Stimulated activated CD4-positive, alpha-beta T cell treated with anti-CD3 and anti-CD28 coated beads, Interleukin-12 subunit alpha, Interleukin-12 subunit beta, amount 100 ng/mL, for 48 hours (primary cell): Measurements from ENCODE around the gene EXOSC6.
"Not testable (repeated sequence)": the region's sequence is repeated elsewhere in the genome, so short reads cannot be mapped to it uniquely, and the experiment has no call there.

Experiments used
- DNase-seq, 3 donors: peaks; one replicate each; pipeline ENCODE4 v3.0.0-alpha.2; 2020; ENCODE audit warnings: low read depth in 2 of 3, low spot score in 1 of 3

The EXOSC6 gene

GRCh38 chr16:70200063-70200462, 51.7 kb downstream of the EXOSC6 start:
- not testable (repeated sequence) for DNase-seq

GRCh38 chr16:70199170-70199569, 52.6 kb downstream of the EXOSC6 start:
- not testable (repeated sequence) for DNase-seq

GRCh38 chr16:70198666-70199065, 53.1 kb downstream of the EXOSC6 start:
- DNase-seq = not testable (repeated sequence)

- not testable (repeated sequence) for DNase-seq
These were observed 53.5 kb downstream of the EXOSC6 start for GRCh38 chr16:70198230-70198629.

- DNase-seq = not testable (repeated sequence)
These were observed 54.1 kb downstream of the EXOSC6 start for GRCh38 chr16:70197611-70198010.
